Sigmoid colon (tissue), 7 donors: ENCODE results near the gene MAST4. TPM values are rescaled to one million over a fixed set of nuclear protein-coding genes. Genes with fewer than 3 reads are reported as not detected.

Source experiments
- DNase-seq: peaks from one replicate; pipeline ENCODE4 v3.0.0-alpha.2; 2019
- H3K27ac ChIP-seq, 4 donors: fragments of 200-600 bp; sonication (generic); one replicate each; pipeline ENCODE4 v1.5.1; 2016 to 2019; ENCODE audit warnings: mild to moderate bottlenecking in 1 of 4
- H3K27me3 ChIP-seq, 3 donors: fragments of 200-600 bp; sonication (generic); one replicate each; pipeline ENCODE4 v1.5.1; 2019; ENCODE audit warnings: mild to moderate bottlenecking in 1 of 3
- H3K36me3 ChIP-seq, 4 donors: fragments of 200-600 bp; sonication (generic); one replicate each; pipeline ENCODE4 v1.5.1; 2016 to 2019
- H3K4me1 ChIP-seq, 4 donors: fragments of 200-600 bp; sonication (generic); one replicate each; pipeline ENCODE4 v1.5.1; 2017 to 2019
- H3K4me3 ChIP-seq, 4 donors: fragments of 200-600 bp; sonication (generic); one replicate each; pipeline ENCODE4 v1.5.1; 2017 to 2019; ENCODE audit warnings: mild to moderate bottlenecking in 2 of 4, moderate library complexity in 1 of 4
- H3K9me3 ChIP-seq, 4 donors: fragments of 200-600 bp in 3 of 4; sonication (generic) in 3 of 4; one replicate each; pipeline versions ENCODE4 v1.5.1 to v1.6.1; 2013 to 2019
- EP300 ChIP-seq, 4 donors: sonication (generic); formaldehyde crosslinking; IDR thresholded peaks; one replicate each; pipeline ENCODE4 v1.6.1; 2017; ENCODE audit warnings: antibody characterized with exemption in 4 of 4
- POLR2A ChIP-seq, 2 donors: fragments of 450-650 bp; IDR thresholded peaks; one replicate each; pipeline ENCODE4 v1.6.1; 2016; ENCODE audit warnings: antibody characterized with exemption in 2 of 2, mild to moderate bottlenecking in 2 of 2, moderate library complexity in 2 of 2
- POLR2AphosphoS5 ChIP-seq, 4 donors: sonication (generic); formaldehyde crosslinking; IDR thresholded peaks; one replicate each; pipeline ENCODE4 v1.6.1; 2017; ENCODE audit warnings: antibody characterized with exemption in 4 of 4
- WGBS, 2 donors: extraction: QIAGEN DNeasy Blood & Tissue Kit; methylation state at CpG; one replicate each; pipeline ENCODE4 v1.1.7; 2013; 5-methylcytosine and 5-hydroxymethylcytosine counted together
- intact Hi-C: fragments of 100-400 bp; cut with DNase I; formaldehyde crosslinking; loops from one replicate; pipeline ENCODE4 v1.15.1; 2023
- polyA plus RNA-seq, 3 donors: library from polyadenylated mRNA; stranded (reverse); fragments of 200-250 nt; gene quantifications; one replicate each; pipeline ENCODE4 v1.2.3, GENCODE V29; 2013
- total RNA-seq, 4 donors: library from RNA; depleted of rRNA; stranded (reverse); fragments of >200 nt; gene quantifications; one replicate each; pipeline ENCODE4 v1.1.0, GENCODE V29; 2016
- TF ChIP-seq, protein P1 (sequence below), 4 experiments: fragments of 450-650 bp in 3 of 4; fragments of 200-600 bp in 1 of 4; IDR thresholded peaks; one replicate each; pipeline ENCODE4 v1.5.1; 2016 to 2019; ENCODE audit warnings: antibody characterized with exemption in 4 of 4, mild to moderate bottlenecking in 3 of 4, moderate library complexity in 2 of 4
- donor health status: healthy with polysubstance abuse.
- donor health status: Bipolar disorder and iron deficiency.
- donor health status: healthy.

The MAST4 gene
- total and polyA plus RNA-seq, 7 donors, result 1.6 to 30.7 (median 15.7) TPM

DNA sequence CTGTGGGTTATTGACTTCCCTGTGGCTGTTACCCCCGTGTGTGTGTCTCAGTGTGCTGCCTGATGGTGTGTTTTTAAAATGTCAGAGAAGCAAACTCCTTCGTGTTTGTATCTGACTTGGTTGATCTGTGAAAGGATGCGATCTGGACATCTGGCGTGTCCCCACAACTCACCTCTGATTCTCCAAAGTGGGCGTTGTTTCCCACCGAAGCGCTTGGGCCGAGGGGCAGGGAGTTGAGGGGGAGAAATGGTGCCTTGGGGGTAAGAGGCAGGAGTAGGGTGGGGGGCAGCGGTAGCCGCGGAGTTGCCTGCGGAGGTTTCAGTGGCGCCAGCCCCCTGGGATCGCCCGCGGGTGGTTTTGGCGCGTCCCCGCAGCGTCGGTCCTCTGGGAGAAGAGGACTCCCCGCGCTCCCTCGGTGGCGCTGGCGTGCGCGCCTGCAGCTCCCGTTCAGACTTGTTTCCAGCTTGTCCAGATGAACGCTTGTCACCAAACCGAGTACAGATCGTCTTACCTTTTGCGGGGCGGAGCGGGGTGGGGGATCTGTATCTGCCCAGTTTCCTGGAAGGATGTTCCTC is 1.1 kb downstream of the MAST4 start:
- peaks cover 2 to 23% (median 15%) of the 10 kb centered on the region in 4 donors for H3K4me1 ChIP-seq
- H3K9me3 ChIP-seq, result no peaks in the 10 kb centered on the region
- intact Hi-C loops, result loop anchor here (5.0 kb wide), 1 partner anchor 425 kb away; no protein-coding TSS in a partner anchor
- no peak for TF ChIP-seq EP300 (IDR thresholded peaks at IDR 0.05)
- no peak for TF ChIP-seq POLR2A (IDR thresholded peaks at IDR 0.05)
- TF ChIP-seq POLR2AphosphoS5 (IDR thresholded peaks at IDR 0.05), result no peak
- TF ChIP-seq, protein P1, sequence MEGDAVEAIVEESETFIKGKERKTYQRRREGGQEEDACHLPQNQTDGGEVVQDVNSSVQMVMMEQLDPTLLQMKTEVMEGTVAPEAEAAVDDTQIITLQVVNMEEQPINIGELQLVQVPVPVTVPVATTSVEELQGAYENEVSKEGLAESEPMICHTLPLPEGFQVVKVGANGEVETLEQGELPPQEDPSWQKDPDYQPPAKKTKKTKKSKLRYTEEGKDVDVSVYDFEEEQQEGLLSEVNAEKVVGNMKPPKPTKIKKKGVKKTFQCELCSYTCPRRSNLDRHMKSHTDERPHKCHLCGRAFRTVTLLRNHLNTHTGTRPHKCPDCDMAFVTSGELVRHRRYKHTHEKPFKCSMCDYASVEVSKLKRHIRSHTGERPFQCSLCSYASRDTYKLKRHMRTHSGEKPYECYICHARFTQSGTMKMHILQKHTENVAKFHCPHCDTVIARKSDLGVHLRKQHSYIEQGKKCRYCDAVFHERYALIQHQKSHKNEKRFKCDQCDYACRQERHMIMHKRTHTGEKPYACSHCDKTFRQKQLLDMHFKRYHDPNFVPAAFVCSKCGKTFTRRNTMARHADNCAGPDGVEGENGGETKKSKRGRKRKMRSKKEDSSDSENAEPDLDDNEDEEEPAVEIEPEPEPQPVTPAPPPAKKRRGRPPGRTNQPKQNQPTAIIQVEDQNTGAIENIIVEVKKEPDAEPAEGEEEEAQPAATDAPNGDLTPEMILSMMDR (IDR thresholded peaks at IDR 0.05), result no peak
- H3K27me3 ChIP-seq, result peaks cover 0 to 50% (median 12%) of the 10 kb centered on the region in 3 donors
- H3K36me3 ChIP-seq, result no peaks in the 10 kb centered on the region
- no peak overlapping the region for H3K27ac ChIP-seq
- DNase-seq, result no peak
- H3K4me3 ChIP-seq, result peak overlapping the region; percentile 50 to 70 (median 58)
- WGBS, 2 donors, result 1% methylated on average over 35 of the region's 35 CpGs

DNA sequence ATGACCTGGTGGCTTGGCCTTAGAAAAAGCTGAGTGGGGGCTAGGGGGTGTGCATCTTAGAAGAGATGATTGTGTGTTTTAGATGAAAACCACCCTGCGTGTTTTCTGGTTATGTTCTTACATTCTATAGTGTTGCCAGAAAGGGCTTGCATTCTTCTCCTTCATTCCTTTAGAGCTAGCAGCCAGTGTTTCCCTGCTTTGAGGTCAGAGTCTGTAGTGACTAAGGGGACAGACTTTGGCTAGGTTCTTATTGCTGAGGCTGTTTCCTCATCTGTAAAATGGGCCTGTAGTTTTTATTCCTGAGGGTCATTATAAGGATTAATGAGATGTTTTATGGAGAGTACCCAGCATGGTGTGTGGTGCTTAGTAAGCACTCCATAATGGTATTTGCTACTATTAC is 6.4 kb downstream of the MAST4 start:
- no peak for TF ChIP-seq POLR2A (IDR thresholded peaks at IDR 0.05)
- TF ChIP-seq, protein P1 (IDR thresholded peaks at IDR 0.05), result no peak
- TF ChIP-seq POLR2AphosphoS5 (IDR thresholded peaks at IDR 0.05), result no peak
- TF ChIP-seq EP300 (IDR thresholded peaks at IDR 0.05), result no peak
- Histone ChIP-seq H3K27ac (no peak overlapping the region), H3K36me3 (no peaks in the 10 kb centered on the region), H3K9me3 (no peaks in the 10 kb centered on the region), H3K4me3 (no peak overlapping the region), H3K4me1 (peaks cover 0 to 4% (median 3%) of the 10 kb centered on the region in 4 donors), H3K27me3 (peaks cover 0 to 38% (median 9%) of the 10 kb centered on the region in 3 donors)
- WGBS, 2 donors, result 94% methylated on average over 1 of the region's 1 CpG
- intact Hi-C loops, result no loop called here
- DNase-seq, result no peak

DNA sequence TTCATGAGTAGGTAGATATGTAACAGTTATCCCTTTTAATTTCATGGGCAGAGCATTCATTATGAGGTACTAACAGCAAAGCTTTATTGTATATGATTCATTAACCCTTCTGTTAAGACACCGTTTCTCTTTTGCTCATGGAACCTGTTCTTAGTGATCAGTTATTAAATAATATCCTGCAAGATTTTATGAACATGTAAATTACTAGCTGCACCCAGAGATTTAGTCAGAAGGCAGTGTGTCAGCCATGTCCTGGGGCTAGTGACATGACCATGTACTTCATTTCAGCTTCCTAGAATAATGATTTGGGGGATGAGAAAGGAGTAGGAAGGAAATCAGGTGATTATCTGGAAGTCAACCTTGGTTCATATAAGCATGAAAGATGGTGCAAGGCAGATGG is 7.0 kb downstream of the MAST4 start:
- TF ChIP-seq, protein P1 (IDR thresholded peaks at IDR 0.05), result no peak
- TF ChIP-seq POLR2AphosphoS5 (IDR thresholded peaks at IDR 0.05), result no peak
- no peak for TF ChIP-seq POLR2A (IDR thresholded peaks at IDR 0.05)
- no peak for TF ChIP-seq EP300 (IDR thresholded peaks at IDR 0.05)
- intact Hi-C loops, result no loop called here
- WGBS, 2 donors, result 48 to 80% methylated on average over 1 of the region's 1 CpG
- H3K4me3 ChIP-seq, result no peak overlapping the region
- peaks cover 0 to 32% (median 9%) of the 10 kb centered on the region in 3 donors for H3K27me3 ChIP-seq
- no peaks in the 10 kb centered on the region for H3K36me3 ChIP-seq
- no peaks in the 10 kb centered on the region for H3K4me1 ChIP-seq
- H3K9me3 ChIP-seq, result no peaks in the 10 kb centered on the region
- DNase-seq, result no peak
- H3K27ac ChIP-seq, result no peak overlapping the region

DNA sequence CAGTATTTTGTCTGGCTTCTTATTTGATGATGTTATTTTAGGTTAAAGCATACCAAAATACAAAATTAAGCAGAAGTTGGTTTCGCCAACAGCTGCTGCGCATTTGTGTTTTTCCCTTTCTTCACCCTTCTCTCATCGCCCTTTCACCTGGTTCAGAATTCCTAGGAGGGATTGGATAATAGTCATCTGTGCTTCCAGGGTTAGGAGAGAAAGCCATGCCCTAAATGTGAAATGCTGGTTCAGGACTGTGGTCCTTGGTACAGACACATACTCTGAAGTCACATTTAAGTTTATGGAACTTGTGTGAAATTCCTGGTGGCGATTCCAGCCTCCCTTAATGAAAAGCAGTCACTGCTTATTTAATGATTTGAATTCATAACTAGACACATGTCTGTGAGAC is 7.7 kb downstream of the MAST4 start:
- Histone ChIP-seq H3K4me1 (no peaks in the 10 kb centered on the region), H3K27me3 (peaks cover 0 to 25% (median 5%) of the 10 kb centered on the region in 3 donors), H3K27ac (no peak overlapping the region), H3K4me3 (no peak overlapping the region), H3K36me3 (no peaks in the 10 kb centered on the region), H3K9me3 (no peaks in the 10 kb centered on the region)
- intact Hi-C loops, result no loop called here
- TF ChIP-seq, protein P1 (IDR thresholded peaks at IDR 0.05), result no peak
- WGBS, 2 donors, result 89 to 96% methylated on average over 4 of the region's 4 CpGs
- DNase-seq, result no peak

DNA sequence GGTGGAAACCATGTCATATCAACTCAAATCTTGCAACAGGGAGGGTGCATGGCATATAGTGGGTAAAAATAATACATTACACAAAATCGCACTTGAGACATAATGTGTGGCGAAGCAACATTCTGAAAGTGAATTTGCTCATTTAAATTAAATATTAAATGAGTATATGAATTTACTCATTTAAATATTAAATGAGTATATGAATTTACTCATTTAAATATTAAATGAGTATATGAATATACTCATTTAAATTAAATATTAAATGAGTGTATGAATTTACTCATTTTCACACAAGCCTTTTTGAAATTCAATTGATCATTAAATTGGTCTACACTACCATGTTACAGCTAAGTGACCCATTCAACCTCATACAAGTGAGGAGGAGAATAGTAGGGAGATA is 10.5 kb downstream of the MAST4 start:
- H3K36me3 ChIP-seq, result no peaks in the 10 kb centered on the region
- no peak overlapping the region for H3K4me3 ChIP-seq
- no peaks in the 10 kb centered on the region for H3K4me1 ChIP-seq
- H3K27me3 ChIP-seq, result peaks cover 0 to 2% (median 0%) of the 10 kb centered on the region in 3 donors
- no peak for DNase-seq
- H3K9me3 ChIP-seq, result no peaks in the 10 kb centered on the region
- WGBS, 2 donors, result 94 to 97% methylated on average over 2 of the region's 2 CpGs
- TF ChIP-seq POLR2A (IDR thresholded peaks at IDR 0.05), result no peak
- TF ChIP-seq EP300 (IDR thresholded peaks at IDR 0.05), result no peak
- TF ChIP-seq, protein P1 (IDR thresholded peaks at IDR 0.05), result no peak
- TF ChIP-seq POLR2AphosphoS5 (IDR thresholded peaks at IDR 0.05), result no peak
- no peak overlapping the region for H3K27ac ChIP-seq
- intact Hi-C loops, result no loop called here
